ENCODE data around the gene ZCCHC24.

DNA sequence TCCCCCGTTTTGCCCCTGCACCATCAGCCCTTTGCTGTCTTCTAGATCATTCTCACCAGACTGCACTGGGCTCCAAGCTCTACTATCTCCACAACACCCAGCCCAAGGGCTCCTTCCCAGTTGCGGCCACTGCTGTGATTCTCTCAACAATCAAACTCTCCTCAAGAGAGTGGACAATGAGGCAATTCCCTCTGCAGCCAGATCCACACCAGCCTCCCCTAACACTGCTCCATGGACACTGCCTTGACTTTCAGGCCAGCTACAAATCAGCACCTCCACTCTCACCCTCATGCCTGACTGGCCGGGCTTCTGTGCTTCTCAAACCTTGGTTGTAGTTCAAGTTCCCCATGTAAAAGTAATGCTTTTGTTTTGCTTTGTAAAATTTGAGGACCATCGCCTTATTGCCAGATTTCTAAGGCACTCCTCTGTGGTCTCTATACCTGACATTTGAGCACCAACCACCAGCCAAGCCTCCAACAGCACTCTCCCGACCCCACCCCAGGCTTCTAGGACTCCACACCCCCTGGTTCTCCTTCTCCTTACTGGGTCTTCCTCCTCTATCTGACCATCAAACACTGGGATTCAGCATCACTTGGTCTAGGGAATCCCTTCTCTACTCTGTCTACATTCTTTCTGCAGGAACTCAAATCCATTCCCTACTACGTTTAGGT, 52.8 kb downstream of the ZCCHC24 start:
- TF ChIP-seq CTCF (IDR thresholded peaks at IDR 0.05) = no peak
- no peak for TF ChIP-seq POLR2A (IDR thresholded peaks at IDR 0.05)
